Stimulated activated naive CD4-positive, alpha-beta T cell (primary cell): ENCODE results near the gene ARF3.

Experiments used
- DNase-seq, 6 experiments: peaks; one replicate each; lab custom pipeline; 2025; lab: John Stamatoyannopoulos, UW

ARF3 gene

DNA sequence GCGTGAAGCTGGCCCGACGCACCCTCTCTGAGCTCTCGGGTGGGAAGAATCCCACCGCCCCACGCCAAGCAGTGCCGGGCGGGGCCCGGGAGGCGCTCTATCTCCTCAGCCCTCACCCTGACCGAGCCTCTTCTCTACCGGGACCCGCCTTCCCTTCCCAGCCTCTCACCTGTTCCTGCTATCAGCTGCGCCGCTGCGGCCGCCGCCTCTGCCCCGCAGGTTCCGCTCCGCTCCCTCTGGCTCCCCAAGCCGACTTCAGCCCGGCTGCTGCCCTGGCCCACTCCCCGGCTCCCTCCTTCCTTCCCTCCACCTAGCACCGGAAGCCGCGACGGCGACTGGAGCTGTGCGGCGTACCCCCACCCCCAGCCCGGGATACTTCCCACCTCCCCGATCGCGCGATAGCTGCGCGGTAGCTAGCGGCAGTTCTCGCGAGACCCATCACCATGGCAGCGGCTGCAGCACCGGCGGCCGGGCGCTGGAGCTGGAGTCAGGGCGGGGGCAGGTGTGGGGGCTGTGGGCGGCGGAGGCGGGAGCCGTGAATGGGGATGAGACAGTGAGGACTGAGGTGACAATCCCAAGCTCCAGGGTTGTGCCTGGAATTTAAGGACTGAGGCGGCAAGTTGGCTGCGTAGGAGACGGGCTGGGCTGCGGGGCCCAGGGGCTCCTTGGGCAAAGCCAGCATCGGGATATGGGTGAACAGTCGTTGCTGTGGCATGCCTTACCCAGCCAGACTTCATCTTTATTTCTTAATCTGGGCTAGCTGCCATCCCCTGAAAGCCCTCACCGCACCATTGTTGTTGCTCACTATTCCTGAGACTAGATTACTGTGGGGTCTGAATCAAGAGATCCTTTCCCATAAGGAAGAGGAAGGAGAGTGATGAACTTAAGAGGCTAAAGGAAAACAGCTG, at the start of gene ARF3:
ARF3 (minus strand) TSS at position 347 of the 908 bp plus-strand sequence. CDS start 16,392 bp downstream, outside the sequence.
- DNase-seq, result peak; percentile 83 to 93 (median 89)

DNA sequence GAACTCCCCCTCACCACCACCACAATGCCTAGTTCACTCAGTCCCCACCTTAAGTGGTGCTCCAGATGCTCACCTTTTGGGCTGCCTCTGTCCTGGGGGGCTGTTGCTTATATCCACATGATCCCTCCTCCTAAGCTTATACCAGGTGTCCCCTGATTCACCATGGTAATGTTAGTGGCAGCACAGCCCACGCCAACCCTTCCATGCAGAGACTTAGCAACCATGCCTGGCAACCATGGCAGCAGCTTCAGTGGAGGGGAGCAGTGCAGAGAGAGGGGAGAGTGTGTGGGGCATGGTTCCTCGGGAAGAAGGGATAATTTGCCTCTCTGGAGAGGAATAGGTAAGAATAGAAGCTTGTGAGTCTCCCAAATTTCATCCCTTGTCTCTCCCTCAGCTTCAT, 43.1 kb upstream of the ARF3 start:
- no peak for DNase-seq

DNA sequence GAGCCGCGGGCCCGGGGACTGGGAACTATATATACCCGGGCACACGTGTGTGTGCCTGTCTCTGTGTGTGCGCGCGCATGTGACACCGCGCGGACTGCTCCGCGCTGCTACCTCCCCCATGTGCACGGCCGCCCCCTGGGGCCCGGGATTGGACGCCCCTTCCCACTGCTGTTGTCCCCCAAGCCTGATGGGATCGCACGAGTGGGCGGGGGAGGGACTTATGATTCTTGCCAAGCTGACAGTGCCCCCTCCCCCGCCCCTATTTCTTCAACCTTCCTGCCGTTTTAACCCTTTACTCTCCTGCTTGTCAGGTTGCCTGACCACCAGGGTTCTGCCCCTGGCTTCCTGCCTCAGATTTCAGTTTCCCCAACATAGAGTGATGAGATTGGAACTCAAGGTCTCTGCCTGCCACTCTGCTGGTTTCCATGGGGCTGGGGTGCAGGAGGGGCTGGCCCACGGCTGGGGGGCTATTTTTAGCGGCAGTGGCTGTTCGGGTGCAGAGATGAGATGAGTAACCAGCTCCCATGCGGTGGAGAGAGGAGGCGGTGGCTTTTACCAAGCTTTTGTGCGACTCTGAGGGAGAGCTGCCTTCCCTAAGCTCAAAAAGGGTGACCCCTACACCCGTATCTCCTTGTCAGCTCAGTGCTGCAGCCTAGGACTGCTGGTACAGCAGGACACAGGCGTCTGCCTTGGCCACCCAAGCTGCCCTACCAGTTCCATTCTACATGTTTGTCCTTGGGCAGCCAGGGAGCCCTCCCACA, 42.3 kb upstream of the ARF3 start, which contains the start of gene DDN:
DDN (minus strand) TSS at position 5 of the 761 bp plus-strand sequence. CDS start 88 bp downstream, outside the sequence.
- DNase-seq, result peak in 5 of 6 experiments; percentile 12 to 40 (median 29)

DNA sequence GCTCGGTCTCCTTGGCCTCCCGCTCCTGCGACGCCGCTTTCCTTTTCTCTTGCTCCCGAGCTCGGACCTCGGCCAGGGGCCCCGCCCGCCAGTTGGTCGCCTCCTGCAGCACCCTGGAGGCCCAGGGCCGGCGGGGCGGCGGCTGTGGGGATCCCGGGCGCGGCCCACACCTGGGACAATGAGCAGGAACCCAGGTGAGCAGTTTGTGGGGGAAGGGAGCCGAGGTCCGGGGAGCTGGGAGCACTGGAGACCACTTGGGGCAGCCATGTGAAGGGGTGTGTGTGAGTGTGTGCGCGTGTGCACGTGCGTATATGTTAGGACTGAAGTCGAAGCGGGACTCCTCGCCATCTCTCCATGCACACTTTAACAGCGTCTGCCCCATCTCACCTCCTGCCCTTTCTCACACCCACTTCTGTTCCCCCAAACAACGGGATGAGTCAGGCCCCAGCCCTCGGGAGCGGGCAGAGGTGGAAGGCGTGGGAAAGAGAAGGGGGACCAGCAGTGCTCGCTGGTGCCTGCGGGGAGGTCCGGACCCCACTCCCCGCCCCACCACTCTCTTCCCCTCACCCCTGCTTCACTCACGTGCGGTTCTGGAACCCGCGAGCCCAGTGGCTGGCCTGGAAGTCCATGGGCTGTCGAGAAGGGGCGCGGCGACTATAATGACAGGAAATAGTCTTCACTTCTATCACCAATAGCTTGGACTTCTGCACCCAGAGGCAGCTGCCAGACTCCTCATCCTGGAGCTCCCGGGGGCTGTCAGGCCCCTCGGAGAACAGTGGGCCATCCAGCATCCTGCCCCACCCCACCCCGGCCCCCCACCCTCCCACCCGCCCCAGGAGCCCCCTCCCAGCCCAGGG, 41.4 kb upstream of the ARF3 start:
- peak in 1 of 6 experiments; percentile 29 for DNase-seq

DNA sequence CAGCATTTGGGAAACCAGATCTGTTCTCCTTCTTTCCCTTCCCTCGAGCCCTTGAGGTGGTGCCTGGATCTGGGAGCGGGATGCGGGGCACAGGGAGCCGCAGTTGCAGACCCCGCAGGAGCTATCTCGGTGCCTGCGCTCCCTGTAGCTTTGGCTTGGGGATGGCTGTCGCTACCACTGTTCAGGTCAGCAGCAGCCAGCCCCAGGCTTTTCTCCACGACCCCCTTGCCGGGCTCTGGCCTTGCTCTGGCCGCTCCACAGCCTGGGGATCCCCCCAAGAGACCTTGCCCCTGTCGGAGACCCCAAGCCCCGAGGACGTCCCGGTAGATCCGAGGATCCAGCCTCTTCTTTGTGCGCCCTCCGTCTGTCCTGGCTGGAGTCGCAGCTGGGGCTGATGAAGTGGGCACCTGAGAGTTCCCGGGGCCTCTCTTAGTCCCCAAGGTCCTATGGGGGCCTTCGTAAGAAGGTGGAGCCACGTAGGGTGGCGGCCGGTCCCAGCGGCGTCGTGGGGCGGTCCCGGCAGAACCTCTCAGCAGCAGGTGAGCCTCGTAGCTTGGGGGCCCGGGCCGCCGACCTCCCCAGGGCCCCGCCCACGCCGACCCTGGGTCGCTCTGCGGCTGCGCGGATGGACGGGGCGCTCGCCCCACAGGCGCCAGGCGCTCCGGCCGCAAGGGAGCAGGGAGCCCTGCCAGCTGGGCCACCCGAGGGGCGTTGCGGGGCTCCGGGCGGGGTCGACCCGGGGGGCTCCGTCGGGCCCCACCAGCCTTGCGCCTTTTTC, 40.6 kb upstream of the ARF3 start:
- DNase-seq, result peak in 3 of 6 experiments; percentile 8 to 46 (median 19)

DNA sequence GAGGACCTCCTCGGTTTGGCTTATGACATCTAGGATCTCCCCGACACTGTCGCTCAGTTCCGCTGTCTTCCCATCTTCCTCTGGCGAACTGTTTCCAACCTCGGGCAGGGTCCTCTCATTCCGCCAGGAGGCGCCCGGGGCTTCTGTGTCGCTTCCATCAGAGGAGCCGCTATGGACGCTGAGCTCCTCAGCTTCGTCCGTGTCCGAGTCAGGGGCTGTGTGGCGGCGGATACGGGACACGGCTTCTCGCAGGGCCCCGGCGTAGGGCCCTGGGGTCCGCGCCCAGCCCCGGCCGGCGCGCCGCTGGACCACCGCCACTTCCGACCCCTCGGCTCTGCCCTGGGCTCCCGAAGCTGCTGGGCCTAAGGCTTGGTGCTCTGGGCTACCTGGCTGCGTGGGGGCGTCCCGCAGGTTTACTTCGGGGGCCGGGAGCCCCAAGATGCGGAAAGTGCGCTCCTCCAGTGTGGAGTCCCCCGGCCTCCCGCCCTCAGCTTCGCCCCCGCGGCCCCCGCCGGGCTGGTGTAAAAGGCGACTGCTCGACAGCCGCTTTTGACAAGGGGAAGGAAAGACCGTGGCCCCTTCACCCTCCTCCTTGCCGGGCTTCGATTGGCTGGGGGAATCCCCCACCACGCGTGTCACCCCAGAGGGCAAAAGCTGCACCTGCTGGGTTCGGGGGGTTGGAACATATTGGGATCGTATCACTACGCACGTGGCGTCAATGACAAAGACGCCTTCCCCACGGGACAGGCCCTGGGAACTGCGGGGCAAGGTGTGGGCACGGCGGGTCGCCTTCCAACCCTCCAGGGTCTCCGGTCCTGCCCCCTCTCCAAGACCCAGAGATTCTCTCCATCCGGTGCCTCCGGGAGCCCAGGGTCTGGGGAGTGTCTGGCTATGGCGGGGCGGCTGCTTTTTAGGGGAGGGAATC, 39.8 kb upstream of the ARF3 start:
- peak; percentile 15 to 61 (median 48) for DNase-seq

DNA sequence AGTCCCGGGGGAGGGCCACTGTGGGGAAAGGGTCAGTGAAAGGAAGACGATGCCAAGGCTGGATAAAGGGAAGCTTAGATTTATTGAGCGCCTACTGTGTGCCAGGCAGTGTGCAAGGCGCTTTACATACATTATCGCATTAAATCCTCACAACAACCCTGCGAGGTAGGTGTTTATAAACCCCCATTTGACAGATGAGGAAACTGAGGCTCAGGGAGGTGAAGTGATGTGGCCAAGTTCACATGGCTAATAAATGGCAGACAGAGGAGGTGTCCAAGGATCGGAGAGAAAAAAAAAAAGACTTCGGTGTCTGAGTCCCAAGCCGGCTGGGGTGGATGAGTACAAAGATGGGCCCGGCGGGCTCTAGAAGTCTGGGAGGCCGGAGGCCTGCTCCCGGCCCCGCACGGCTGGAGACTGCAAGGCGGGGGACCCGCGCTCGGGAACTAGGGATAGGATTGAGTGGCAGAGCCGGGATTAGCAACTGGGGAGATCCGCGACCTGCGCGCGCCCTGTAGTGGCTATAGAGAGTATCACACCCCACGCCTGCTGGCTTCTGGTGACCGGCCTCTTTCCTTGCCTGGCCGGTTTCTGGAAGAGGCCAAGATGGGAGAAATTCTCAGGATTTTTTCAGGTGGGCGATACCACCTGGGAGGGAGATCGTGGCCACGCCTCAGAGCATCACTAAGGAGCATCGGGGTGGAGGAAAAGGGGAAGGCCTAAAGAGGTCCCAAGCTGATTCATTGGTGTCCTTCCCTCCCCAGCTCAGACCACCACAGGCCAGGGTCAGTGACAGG, 38.0 kb upstream of the ARF3 start:
- peak in 5 of 6 experiments; percentile 16 to 50 (median 33) for DNase-seq

DNA sequence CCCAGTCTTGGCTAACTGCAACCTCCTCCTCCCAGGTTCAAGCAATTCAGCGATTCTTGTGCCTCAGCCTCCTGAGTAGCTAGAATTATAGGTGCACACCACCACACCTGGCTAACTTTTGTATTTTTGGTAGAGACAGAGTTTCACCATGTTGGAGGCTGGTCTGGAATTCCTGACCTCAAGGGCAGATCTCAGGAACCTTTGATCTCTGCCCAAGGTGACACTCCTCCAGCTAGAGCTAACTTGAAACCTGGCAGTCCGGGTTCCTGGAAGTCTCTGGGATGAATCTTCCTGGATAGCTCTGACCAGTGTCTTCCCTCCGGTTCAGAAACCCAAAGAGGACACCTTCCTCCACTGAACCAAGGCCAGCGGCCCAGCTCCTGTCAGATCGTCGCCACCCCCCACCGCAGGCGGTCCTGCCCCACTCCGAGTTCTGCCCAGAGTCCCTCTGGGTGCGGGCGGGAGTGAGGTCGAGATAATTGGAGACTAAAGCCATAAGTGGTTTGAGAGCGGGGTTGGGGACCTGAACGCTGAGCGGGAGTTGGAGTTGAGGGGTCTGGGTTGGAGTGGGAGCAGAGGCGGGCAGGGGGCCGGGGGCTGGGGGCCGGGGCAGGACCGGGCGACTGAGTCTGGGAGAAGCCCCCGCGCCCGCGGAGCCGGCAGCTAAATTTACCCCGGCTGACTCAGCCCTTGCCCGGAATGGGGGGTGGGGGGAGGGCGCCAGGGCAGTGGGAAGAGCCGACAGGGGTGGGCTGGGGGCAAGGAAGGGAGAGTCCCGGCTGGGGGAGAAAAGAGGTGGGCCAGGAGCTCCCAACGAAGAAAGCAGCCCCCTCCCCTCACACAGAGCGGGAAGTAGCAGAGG, 37.2 kb upstream of the ARF3 start:
- DNase-seq, result no peak

DNA sequence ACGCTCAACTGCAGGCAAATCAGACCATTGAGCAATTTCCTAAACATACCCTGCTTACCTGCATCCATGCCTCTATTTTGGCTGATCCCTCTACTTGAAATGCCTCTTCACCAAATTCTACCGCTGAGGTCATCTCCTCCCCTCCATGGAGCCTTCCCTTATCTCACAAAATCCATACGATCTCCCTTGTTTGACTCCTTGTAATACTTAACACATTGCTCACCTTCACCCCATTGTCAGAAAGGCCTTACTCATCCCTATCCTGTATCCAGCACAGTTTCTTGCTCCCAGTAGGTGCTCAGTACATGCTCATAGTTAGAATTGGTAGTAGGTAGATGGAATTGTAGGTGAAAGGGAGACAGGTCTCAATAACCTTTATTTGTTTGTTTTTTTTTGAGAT, 36.5 kb upstream of the ARF3 start:
- DNase-seq, result no peak

DNA sequence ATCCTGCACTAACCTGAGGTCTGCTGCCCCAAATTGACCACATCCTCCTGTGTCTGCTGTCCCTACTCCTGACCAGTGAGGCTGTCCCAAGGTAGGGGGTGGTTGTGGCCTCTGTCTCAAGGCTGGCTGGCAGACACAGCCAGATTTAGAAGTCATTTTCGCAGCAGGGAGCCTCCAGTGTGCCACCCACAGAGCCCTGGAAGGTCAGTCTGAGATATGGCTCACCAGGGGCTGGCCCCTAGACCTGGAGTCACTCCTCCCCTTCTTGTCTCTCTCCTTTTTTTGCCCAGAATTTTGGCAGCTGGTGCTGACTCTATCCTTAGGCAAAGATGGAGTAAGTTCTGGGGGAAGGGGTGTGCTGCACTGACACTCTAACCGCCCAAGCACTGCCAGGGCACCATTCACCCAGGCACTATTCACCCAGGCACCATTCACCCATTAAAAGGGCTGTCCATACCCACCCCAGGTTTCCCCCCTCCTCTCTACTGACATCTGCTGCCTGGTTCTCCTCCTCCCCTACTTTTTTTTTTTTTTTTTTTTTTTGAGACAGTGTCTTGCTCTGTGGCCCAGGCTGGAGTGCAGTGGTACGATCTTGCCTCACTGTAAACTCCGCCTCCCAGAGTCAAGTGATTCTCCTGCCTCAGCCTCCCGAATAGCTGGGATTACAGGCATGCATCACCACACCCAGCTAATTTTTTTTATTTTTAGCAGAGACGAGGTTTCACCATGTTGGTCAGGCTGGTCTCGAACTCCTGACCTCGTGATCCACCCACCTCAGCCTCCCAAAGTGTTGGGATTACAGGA, 34.2 kb upstream of the ARF3 start:
- DNase-seq, result no peak

DNA sequence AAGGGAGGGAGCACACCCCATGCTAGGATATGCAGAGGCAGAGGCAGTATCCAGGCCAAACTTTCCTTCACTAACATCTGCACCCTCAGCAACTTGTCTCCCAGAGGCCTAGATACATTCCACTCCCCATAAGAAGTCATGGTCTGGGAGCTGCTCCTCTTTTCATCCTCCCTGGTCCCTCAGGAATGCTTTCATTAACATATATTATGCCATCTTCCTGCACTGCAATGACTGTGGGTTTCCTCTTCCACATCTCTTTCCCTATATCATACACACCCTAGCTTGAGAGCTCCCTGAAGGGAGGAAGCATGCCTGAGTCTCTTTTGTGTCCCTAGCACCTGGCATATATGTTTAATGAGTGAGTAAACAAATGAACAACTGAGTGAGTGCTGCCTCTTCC, 33.3 kb upstream of the ARF3 start:
- no peak for DNase-seq

DNA sequence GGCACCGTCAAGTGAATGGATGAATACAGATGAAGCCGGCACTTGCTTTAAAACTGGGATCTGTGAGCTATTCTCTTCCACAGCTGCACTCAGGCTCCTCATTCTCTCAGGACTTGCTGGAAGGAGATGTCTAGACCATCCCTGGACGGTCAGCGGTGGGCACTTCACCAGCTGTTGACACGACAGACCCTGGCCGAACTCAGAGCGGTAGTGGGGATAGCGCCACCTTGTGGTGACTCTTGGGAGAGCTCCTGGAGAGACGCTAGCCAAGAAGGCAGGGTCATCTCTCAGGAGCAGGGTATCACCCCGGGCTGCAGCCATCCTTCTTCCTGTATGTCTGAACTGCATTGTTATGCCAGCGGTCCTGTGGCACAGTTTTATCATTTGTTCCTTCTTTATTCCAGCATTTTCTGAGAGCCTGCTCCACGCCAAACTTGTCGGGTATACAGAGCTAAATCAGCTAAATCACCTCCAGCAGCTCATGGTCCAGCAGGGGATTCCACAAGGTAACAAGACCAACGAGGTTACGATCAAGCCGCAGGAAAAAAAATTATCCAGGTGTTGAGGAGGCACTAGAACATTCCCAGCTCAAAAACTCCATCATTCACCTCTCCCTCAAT, 30.9 kb upstream of the ARF3 start:
- DNase-seq, result peak; percentile 17 to 77 (median 60)

DNA sequence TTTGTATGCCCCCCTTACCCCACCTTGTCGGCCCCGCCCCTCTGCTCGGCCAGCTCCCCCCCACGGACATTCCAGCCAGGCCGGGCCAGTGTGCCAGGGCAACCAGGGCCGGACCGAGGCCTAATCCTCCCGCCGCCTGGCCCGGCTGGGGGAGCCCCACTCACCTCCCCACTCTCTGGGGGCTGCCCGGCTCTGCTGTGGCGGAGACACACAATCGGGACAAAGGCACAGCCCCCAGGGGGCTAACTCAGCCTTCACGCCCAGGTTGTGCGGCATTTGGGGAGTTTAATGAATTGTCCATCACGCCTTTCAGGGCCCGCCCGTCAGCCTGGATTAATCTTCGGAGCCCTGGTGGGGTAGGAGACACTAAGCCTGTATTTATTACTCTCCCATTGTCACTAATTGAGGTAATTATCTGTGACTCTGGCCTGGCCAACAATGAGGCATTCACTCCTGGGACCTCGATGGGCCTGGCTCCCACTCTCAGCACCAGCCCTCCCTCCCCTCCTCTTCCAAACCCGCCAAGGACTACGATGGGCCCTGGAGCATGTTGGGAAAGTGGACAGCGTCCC, 29.5 kb upstream of the ARF3 start:
- DNase-seq, result no peak

DNA sequence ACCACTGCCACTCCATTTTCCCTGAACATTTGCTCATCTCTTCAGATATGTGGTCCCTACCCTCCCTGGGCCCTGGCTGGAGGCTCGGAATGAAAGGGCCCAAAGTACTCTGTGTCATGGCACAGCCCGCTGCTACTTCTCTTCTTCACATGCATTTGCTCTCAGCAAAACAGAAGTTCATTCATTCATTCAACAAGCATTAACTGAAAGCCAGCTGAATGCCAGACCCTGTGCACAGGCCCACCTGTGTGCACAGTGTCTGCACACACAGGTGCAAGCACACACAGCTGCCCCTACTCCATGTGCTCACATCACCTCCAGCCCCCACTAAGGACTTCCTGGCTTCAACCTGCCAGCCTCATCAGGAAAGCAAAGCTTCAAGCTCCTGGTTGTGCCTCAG, 28.6 kb upstream of the ARF3 start:
- DNase-seq, result no peak

DNA sequence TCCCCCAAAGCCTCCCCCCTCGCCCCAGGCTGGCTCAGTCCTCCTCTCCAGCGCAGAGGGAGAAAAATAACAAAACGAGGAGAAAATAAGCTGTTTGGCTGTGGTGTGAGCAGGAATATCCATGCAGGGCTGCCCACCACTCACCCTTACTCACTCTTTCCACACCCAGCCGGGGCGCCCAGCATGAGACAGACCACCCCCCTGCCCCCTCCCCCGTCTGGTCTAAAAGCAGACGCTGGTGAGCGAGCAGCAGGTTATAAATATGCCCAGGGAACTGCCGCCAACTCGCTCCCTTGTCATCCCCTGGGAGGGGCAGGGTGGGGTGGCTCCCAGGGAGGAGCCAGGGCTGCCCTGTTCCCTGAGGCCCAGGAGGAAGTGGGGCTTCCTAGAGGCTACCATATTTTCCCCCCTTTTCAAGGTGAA, 28.2 kb upstream of the ARF3 start:
- DNase-seq, result no peak

DNA sequence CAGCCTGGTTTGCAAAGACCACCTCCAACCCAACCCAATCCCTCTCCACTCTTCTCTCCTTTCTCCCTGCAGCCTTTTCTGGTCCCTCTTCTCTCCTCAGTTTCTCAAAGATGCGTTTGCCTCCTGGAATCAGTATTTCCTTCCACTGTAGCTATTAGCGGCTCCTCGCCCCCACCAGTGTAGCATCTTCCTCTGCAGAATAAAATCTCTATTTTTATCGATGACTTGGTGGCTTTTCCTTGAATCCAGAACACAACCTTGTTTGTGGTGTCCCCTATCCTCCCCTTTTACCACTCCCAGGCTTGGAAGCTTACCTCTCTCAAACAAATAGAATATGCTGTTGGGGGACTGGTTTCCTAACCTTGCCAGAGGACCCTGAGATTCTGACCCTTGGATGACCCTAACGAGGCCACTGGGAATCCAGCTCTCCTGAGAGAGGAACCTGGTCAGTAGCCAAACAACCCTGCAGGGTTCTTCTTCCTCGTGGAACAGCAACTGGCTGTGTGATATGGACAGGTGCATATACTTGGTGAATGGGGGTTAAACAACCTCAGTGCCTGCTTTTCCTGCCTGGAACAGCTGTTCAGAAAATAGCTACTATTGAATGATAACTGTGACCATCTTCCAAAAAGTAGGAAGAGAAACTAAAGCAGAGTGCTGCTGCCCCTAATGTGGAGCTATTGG, 25.3 kb upstream of the ARF3 start:
- DNase-seq, result no peak
